Left hindlimb (tissue), 1 donor: ENCODE measurements around the gene NELFB.
"Not testable (repeated sequence)": the region's sequence is repeated elsewhere in the genome, so short reads cannot be mapped to it uniquely, and the experiment has no call there.

Experiments used
- DNase-seq: peaks from one replicate; pipeline ENCODE4 v3.0.0-alpha.2; 2018

Gene NELFB

DNA sequence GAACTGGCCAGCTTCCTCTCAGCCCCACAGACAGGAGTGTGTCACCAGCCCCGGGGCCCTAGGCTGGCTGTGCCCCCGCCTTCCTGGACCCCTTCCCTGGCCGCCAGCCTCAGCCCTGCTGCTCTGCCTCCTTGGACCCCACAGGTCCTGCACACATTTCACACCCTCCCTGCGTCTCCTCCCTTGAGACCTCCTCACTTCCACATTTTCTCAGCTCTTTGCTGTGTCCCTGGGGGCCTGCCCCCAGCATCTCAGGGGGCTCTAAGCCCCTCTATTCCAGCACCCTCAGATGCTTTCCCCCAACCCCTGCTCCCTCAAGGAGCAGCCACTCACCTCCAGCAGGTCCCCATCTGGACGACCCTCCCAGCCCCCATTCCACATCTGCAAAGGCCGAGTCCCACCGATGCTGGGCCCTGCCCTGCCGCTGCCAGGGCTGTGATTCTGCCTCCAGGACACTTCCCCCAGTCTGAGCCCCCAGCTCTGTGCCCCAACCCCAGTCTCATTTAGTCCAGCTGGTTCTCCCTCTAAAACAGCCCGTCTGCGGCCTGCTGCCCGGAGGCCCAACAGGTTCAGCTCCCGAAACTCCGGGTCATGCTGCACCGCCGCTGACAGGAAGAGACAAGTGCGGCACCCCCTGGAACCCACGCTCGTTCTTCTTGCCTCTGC is 20.2 kb upstream of the NELFB start:
- DNase-seq, result no peak

DNA sequence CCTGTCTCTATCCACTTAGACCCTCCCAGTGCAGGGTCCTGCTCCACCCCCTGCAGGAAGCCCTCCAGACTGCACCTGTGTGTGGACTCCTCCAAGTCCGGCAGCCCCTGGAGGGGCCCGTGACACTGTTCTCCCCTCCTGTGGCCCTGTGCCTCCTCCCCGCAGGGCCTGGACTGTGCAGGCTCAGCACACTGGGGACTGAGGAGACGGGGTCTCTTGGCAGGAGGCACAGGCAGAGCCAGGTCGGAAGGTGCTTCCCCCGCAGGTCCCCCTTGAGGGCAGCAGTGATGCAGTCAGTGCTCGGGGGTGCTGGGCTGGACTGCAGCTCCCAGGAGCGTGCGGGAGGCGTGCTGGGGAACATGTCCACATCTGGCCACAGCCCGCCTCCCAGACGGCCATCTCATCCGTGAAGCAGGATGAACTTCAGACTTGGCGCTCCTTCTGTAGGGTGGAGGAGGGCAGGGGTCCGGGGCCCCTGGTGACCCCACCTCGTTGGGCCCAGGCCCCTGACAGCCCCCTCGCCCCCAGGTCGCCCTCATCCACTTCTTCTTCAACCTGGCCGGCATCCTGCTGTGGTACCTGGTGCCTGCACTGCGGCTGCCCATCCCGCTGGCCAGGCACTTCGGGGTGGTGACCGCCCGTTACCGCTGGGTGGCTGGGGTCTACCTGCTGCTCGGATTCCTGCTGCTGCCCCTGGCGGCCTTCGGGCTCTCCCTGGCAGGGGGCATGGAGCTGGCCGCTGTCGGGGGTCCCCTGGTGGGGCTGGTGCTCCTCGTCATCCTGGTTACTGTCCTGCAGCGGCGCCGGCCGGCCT is 19.5 kb upstream of the NELFB start:
- DNase-seq, result no peak

- peak; percentile 86 for DNase-seq
Measured at GRCh38 chr9:137236238-137236935, 18.7 kb upstream of the NELFB start.

GRCh38 chr9:137236936-137237421 is 18.1 kb upstream of the NELFB start:
- DNase-seq, result no peak

GRCh38 chr9:137237759-137238726 is 17.1 kb upstream of the NELFB start:
- DNase-seq, result no peak

GRCh38 chr9:137239541-137240200 is 15.5 kb upstream of the NELFB start:
- DNase-seq, result not testable (repeated sequence)

- peak; percentile 88 for DNase-seq
Measured at GRCh38 chr9:137240318-137240840, 14.7 kb upstream of the NELFB start.

DNA sequence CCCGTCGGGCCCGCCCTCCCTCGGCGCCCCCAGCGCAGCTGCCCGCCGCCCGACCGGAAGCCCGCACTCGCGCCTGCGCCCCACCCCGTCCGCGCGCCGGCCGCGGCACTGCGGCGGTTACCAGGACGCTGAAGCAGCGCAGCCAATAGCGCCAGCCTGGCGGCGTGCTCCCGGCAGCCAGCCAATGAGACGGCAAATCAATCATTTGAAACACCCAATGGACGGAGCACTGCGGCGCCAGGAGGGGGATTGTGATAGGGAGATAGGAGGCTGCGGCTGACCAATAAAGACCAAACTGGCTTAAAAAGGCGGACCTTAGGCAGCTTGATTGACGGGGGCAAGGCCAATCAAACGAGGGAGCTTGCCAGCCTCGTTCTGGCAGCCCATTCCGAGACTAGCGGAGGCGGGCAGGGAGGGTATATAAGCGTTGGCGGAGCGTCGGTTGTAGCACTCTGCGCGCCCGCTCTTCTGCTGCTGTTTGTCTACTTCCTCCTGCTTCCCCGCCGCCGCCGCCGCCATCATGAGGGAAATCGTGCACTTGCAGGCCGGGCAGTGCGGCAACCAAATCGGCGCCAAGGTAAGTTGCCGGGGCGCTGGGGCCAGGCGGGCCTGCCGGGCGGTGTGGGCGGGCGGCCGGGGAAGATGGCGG is 14.2 kb upstream of the NELFB start, which contains the start of gene TUBB4B:
Gene TUBB4B, plus strand, starts transcription at position 447 of the 649 bp plus-strand sequence. Its CDS starts 74 bp downstream, at position 521.
- DNase-seq, result peak; percentile 100

DNA sequence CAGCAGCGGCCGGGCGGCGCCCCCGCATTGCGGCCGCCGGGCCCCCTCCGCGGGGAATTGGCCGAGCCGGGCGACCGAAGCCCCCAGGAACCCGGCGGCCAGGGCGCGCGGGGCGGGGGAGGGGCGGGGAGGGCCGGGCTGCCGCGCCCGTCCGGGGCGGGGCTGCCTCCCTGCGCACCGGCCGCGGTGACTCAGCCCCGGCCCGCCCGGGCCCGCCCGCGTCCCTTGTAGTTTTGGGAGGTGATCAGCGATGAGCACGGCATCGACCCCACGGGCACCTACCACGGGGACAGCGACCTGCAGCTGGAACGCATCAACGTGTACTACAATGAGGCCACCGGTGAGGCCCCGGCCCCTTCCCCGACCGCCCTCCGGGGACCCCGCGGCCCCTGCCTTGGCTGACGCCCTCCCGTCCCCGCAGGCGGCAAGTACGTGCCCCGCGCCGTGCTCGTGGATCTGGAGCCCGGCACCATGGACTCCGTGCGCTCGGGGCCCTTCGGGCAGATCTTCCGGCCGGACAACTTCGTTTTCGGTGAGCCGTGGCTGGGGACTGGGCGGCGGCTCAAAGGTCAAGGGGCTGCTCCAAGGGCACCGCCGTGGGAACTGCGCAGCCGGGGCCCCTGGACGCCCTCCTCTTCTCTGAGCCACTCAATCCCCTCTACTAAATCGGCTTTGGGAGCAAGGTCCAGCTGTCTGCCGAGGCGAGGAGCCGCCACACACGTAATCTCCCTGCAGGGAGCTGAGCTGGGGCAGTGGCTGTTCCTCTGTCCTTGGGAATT is 13.4 kb upstream of the NELFB start:
- DNase-seq, result no peak

DNA sequence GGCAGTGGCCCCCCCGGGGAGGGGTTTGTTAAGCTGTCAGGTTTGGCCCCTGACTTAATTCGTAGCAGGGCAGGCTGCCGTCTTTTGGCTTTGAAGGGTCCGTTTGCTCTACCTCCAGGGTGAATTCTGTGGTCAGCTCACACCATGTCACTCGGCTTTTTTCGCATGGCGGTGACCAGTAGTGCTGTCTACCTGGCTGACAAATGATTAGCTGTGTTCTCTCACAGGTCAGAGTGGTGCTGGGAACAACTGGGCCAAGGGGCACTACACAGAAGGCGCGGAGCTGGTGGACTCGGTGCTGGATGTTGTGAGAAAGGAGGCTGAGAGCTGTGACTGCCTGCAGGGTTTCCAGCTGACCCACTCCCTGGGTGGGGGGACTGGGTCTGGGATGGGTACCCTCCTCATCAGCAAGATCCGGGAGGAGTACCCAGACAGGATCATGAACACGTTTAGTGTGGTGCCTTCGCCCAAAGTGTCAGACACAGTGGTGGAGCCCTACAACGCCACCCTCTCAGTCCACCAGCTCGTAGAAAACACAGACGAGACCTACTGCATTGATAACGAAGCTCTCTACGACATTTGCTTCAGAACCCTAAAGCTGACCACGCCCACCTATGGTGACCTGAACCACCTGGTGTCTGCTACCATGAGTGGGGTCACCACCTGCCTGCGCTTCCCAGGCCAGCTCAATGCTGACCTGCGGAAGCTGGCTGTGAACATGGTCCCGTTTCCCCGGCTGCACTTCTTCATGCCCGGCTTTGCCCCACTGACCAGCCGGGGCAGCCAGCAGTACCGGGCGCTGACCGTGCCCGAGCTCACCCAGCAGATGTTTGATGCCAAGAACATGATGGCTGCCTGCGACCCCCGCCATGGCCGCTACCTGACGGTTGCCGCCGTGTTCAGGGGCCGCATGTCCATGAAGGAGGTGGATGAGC is 12.6 kb upstream of the NELFB start:
- DNase-seq, result no peak

- DNase-seq, result not testable (repeated sequence)
Measured at GRCh38 chr9:137243266-137243625, 11.9 kb upstream of the NELFB start.

DNA sequence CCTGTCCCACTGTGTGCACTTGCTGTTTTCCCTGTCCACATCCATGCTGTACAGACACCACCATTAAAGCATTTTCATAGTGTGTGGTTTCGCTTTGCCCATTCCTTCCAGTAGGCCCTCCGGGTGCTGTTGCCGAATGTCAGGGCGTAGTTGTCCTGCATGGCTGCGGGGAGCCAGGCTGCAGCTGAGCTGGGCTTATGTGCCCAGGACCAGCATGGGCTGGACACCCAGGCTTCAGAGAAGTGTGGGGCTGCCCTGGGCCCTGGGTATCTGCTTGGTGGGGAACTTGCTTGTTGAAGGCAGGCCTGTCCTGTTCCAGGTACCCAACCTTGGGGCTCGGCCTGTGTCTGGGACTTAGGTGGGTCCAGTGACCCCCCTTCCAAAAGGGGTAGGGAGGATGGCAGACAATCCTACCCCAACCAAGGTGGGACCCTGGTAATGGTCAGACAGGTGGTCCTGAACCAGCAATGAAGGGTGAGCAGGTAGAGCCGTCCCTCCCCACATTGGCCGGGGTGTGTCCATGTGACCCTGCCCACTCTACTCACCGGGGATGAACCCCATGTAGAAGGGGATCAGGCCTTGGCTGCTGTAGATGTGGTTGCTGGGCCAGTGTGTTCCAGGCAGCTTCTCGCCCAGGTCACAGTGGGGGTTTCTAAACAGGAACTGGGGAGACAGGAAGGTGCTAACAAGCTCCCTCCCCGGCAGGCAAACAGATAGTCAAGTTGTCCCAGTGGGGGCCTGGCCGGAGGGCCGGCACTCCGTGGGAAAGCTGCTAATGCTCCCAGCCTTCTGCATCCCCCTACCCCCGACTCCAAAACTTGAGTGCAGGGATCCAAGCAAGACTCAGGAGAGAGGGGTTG is 11.3 kb upstream of the NELFB start:
- no peak for DNase-seq

DNA sequence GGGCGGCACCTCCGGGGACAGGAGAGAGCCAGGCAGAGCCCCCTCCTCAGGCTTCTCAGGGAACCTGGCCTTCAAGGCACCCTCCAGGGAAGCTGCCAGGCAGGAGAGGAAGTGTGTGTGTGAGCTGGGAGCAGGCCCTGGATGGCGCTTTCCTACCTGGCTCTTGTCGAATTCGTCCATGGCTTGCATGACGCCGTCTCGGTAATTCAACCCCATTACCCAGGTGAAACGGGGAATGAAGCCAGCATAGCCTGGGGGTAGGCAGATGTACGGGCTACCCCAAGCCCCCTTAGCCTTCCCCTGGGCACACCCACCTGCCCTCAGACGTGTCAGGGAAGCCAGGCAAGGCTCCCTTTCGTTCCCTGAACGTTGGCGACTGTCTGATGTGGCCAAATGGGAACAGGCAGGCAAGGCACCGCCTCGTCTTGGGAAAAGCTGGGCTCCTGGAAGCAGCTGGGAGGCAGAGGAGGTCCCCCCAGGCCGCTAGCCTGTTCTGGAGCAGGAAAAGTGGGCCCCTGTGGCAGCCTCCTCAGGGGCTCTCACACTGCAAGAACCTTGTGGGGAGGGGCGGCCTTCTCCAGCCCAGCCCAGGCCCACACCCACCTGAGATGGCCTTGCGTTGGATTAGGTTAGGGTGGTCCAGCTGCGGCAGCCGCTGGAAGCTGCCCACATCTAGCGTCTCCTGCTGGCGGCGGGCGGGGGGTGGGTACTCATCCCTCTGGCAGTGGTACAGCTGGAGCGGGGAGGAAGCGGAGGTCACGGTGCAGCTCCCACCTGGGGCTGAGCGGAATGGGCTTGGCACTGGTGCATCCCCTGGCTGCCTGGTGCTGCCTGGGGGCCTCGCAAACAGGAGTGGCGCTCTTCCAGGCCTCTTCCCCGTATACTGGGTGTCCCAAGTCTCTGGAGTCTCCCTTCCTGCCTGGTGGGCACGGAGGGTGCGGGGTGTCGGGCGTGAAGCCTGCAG is 10.4 kb upstream of the NELFB start:
- DNase-seq, result no peak

- DNase-seq, result no peak
Measured at GRCh38 chr9:137245450-137246421, 9.4 kb upstream of the NELFB start.
